Ishikawa (cell line): Measurements from ENCODE around the gene KPNA3.

ENCODE experiments used
- CEBPB ChIP-seq: IDR thresholded peaks from 2 replicates; pipeline ENCODE4 v1.6.1; 2012
- CREB1 ChIP-seq: IDR thresholded peaks from 2 replicates; pipeline ENCODE4 v1.6.1; 2012; ENCODE audit warnings: low read depth
- EGR1 ChIP-seq: IDR thresholded peaks from 2 replicates; pipeline ENCODE4 v1.6.1; 2012
- EP300 ChIP-seq: IDR thresholded peaks from 2 replicates; pipeline ENCODE4 v1.6.1; 2012; ENCODE audit warnings: borderline replicate concordance
- FOXM1 ChIP-seq: IDR thresholded peaks from 2 replicates; pipeline ENCODE4 v1.6.1; 2012; ENCODE audit warnings: low read depth, borderline replicate concordance
- MAX ChIP-seq: IDR thresholded peaks from 2 replicates; pipeline ENCODE4 v1.6.1; 2012
- NFIC ChIP-seq: IDR thresholded peaks from 2 replicates; pipeline ENCODE4 v1.6.1; 2012
- RAD21 ChIP-seq: IDR thresholded peaks from 2 replicates; pipeline ENCODE4 v1.6.1; 2012; ENCODE audit warnings: low read depth
- REST ChIP-seq: IDR thresholded peaks from 2 replicates; pipeline ENCODE4 v1.6.1; 2012; ENCODE audit warnings: low read depth, mild to moderate bottlenecking
- TAF1 ChIP-seq: IDR thresholded peaks from 2 replicates; pipeline ENCODE4 v1.6.1; 2012; ENCODE audit warnings: low read depth, mild to moderate bottlenecking
- TCF12 ChIP-seq: IDR thresholded peaks from 2 replicates; pipeline ENCODE4 v1.6.1; 2012; ENCODE audit warnings: low read depth
- TEAD4 ChIP-seq: IDR thresholded peaks from 2 replicates; pipeline ENCODE4 v1.6.1; 2012
- USF1 ChIP-seq: IDR thresholded peaks from 2 replicates; pipeline ENCODE4 v1.6.1; 2012
- YY1 ChIP-seq: IDR thresholded peaks from 2 replicates; pipeline ENCODE4 v1.6.1; 2012; ENCODE audit warnings: low read depth
- ZBTB7A ChIP-seq: IDR thresholded peaks from 2 replicates; pipeline ENCODE4 v1.6.1; 2012; ENCODE audit warnings: low read depth

Gene KPNA3

GRCh38 chr13:49838989-49839388, 46.5 kb upstream of the KPNA3 start:
- TF ChIP-seq NFIC (no peak), USF1 (no peak), REST (no peak), RAD21 (no peak), EGR1 (no peak)

- TF ChIP-seq TCF12 (no peak), NFIC (peak; percentile 42; the same call in 1 of the 2 replicates), USF1 (0 out of 2 replicates have a peak, but pooled peaks have one; percentile 17), TAF1 (no peak), YY1 (no peak)
These were observed 44.0 kb upstream of the KPNA3 start for GRCh38 chr13:49836516-49836915.

- TF ChIP-seq CREB1: no peak
- TF ChIP-seq NFIC: no peak
- no peak for TF ChIP-seq EP300
- TF ChIP-seq TAF1: no peak
- TF ChIP-seq TEAD4: no peak
- no peak for TF ChIP-seq EGR1
- no peak for TF ChIP-seq CEBPB
These were observed 40.9 kb upstream of the KPNA3 start for GRCh38 chr13:49833402-49833801.

- no peak for TF ChIP-seq EGR1
- no peak for TF ChIP-seq YY1
- no peak for TF ChIP-seq CEBPB
- TF ChIP-seq TAF1: no peak
- TF ChIP-seq CREB1: no peak
- no peak for TF ChIP-seq MAX
- no peak for TF ChIP-seq TCF12
- no peak for TF ChIP-seq TEAD4
- TF ChIP-seq ZBTB7A: no peak
- TF ChIP-seq RAD21: no peak
- no peak for TF ChIP-seq NFIC
- no peak for TF ChIP-seq EP300
- TF ChIP-seq FOXM1: no peak
- TF ChIP-seq USF1: no peak
- no peak for TF ChIP-seq REST
These were observed 39.0 kb upstream of the KPNA3 start for GRCh38 chr13:49831455-49831854.

GRCh38 chr13:49830721-49831120, 38.2 kb upstream of the KPNA3 start:
- TF ChIP-seq USF1 (no peak), RAD21 (no peak), CEBPB (no peak), ZBTB7A (no peak), TEAD4 (no peak), TCF12 (no peak), REST (no peak), FOXM1 (no peak), TAF1 (no peak), MAX (no peak), YY1 (no peak), EP300 (no peak), CREB1 (no peak), NFIC (no peak), EGR1 (no peak)
